ENCODE measurements around the gene RC3H1. TPM values are rescaled to one million over a fixed set of nuclear protein-coding genes. Genes with fewer than 3 reads are reported as not detected.

RC3H1 gene
- 19.4 and 24.4 TPM in 2 replicates for total RNA-seq

GRCh38 chr1:174022080-174022975, at the start of gene RC3H1:
Gene RC3H1 (minus strand): TSS chr1:174022357. CDS start chr1:173992985, 29,372 bp downstream.

DNA sequence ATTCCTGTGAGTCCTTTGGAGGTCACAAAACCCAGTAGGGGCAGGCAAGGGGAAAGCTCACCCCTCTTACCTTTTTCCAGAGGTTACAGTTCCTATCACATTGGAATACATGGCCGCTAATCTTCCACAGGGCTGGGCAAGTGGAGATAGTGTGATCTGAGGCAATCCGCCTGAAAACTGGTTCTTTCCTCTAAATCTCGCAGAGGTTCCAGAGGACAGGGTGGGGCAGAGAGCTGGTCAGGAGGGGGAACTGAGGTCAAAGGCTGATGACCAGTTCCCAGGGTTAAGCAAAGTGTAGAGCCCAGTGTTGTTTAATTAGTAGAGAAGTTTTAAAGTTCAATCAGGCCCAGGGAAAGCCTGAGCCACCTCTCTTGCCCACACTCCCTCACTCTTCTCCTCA, 105.0 kb downstream of the RC3H1 start, which contains the start of gene SERPINC1:
Gene SERPINC1 (minus strand): TSS at position 179 of the 400 bp plus-strand sequence. CDS start 68 bp downstream, at position 111.

Other genes starting within 250 kb of the RC3H1 start
- gene DARS2, start 197.7 kb downstream of the RC3H1 start, total RNA-seq = 20.0 and 31.0 TPM in 2 replicates
- 7.8 and 25.6 TPM in 2 replicates for gene CENPL, start 197.5 kb downstream of the RC3H1 start, total RNA-seq
- 325 and 387 TPM in 2 replicates for gene GAS5, start 154.4 kb downstream of the RC3H1 start, total RNA-seq
- gene ZBTB37, start 154.0 kb downstream of the RC3H1 start, total RNA-seq = 7.6 and 8.6 TPM in 2 replicates
- gene SERPINC1, start 105.0 kb downstream of the RC3H1 start, total RNA-seq = 0.17 TPM in 1 of 2 replicates, not detected in the other
- gene RABGAP1L, start 137.2 kb upstream of the RC3H1 start, total RNA-seq = 35.4 and 50.0 TPM in 2 replicates

Data from smooth muscle cell of trachea (primary cell).